ENCODE results near the gene FABP2.
"Not testable (repeated sequence)": the region's sequence is repeated elsewhere in the genome, so short reads cannot be mapped to it uniquely, and the experiment has no call there.

Gene FABP2

GRCh38 chr4:119364203-119364602 is 42.3 kb upstream of the FABP2 start:
- 60% methylated on average over 1 of the region's 1 CpG for WGBS
- H3K27me3 ChIP-seq (ENCODE audit: control insufficient read depth in 1 of 2, insufficient read depth in 1 of 2, low read length in 2 of 2); H2BK120ac ChIP-seq (ENCODE audit: low read depth, low read length); H4K91ac ChIP-seq (ENCODE audit: low read length); H2BK15ac ChIP-seq (ENCODE audit: low read depth, poor library complexity, severe bottlenecking); H3K36me3 ChIP-seq (ENCODE audit: control insufficient read depth in 1 of 2, insufficient read depth in 2 of 2, low read depth in 1 of 2, low read length in 2 of 2); H3K9me3 ChIP-seq (ENCODE audit: control insufficient read depth, low read length); H3K4me2 ChIP-seq (ENCODE audit: low read length, poor library complexity, severe bottlenecking); H3K14ac ChIP-seq (ENCODE audit: low read length in 2 of 2); H3K4ac ChIP-seq (ENCODE audit: low read depth in 1 of 2, low read length in 2 of 2); DNase-seq; H2AFZ ChIP-seq (ENCODE audit: low read depth, low read length); H2BK5ac ChIP-seq (ENCODE audit: low read depth, low read length, poor library complexity, severe bottlenecking); H4K8ac ChIP-seq (ENCODE audit: low read length); H3K79me1 ChIP-seq (replicated peaks; ENCODE audit: low read length, poor library complexity, severe bottlenecking); H3K9ac ChIP-seq (ENCODE audit: low read length); H3K18ac ChIP-seq (ENCODE audit: low read depth in 1 of 2, low read length in 2 of 2); H3K4me3 ChIP-seq (ENCODE audit: insufficient read depth in 1 of 2, low read depth in 1 of 2, low read length in 2 of 2); H3K4me1 ChIP-seq (ENCODE audit: control insufficient read depth, insufficient read depth, low read depth, low read length); H3K27ac ChIP-seq (ENCODE audit: low read length, poor library complexity, severe bottlenecking); H2BK12ac ChIP-seq (ENCODE audit: low read length in 2 of 2); H2AK5ac ChIP-seq (ENCODE audit: low read length, severe bottlenecking); H3K23ac ChIP-seq (ENCODE audit: low read length in 2 of 2): not testable (repeated sequence)

DNA sequence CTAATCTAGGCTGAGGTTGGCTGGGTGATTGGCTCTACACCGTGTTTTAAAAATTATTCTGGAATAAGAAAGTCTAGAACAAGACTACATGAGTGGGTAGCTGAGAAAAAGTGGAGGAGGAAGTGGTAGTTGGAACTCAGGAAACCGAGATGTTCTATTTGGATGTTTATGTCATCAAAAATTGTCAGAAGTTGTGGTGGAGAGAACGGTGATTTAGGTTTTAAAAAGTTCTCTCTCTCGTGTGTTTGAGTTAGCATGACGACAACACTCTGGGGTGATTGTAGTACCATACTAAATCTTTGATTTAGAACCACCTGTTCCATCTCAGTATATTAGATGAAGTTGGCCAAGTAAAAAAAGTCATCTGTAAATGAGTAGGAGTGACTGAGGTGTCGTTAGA is 41.4 kb upstream of the FABP2 start:
- H2BK15ac ChIP-seq (ENCODE audit: low read depth, poor library complexity, severe bottlenecking); H3K4me1 ChIP-seq (ENCODE audit: control insufficient read depth, insufficient read depth, low read depth, low read length); DNase-seq; H3K9ac ChIP-seq (ENCODE audit: low read length); H3K18ac ChIP-seq (ENCODE audit: low read depth in 1 of 2, low read length in 2 of 2); H3K4me2 ChIP-seq (ENCODE audit: low read length, poor library complexity, severe bottlenecking); H3K36me3 ChIP-seq (ENCODE audit: control insufficient read depth in 1 of 2, insufficient read depth in 2 of 2, low read depth in 1 of 2, low read length in 2 of 2); H2AFZ ChIP-seq (ENCODE audit: low read depth, low read length); H3K27ac ChIP-seq (ENCODE audit: low read length, poor library complexity, severe bottlenecking); H3K27me3 ChIP-seq (ENCODE audit: control insufficient read depth in 1 of 2, insufficient read depth in 1 of 2, low read length in 2 of 2); H2BK5ac ChIP-seq (ENCODE audit: low read depth, low read length, poor library complexity, severe bottlenecking); H3K79me1 ChIP-seq (replicated peaks; ENCODE audit: low read length, poor library complexity, severe bottlenecking); H2AK5ac ChIP-seq (ENCODE audit: low read length, severe bottlenecking); H3K14ac ChIP-seq (ENCODE audit: low read length in 2 of 2); H4K91ac ChIP-seq (ENCODE audit: low read length); H3K4me3 ChIP-seq (ENCODE audit: insufficient read depth in 1 of 2, low read depth in 1 of 2, low read length in 2 of 2); H3K9me3 ChIP-seq (ENCODE audit: control insufficient read depth, low read length); H4K8ac ChIP-seq (ENCODE audit: low read length); H2BK120ac ChIP-seq (ENCODE audit: low read depth, low read length); H2BK12ac ChIP-seq (ENCODE audit: low read length in 2 of 2); H3K4ac ChIP-seq (ENCODE audit: low read depth in 1 of 2, low read length in 2 of 2); H3K23ac ChIP-seq (ENCODE audit: low read length in 2 of 2): not testable (repeated sequence)
- 68% methylated on average over 3 of the region's 6 CpGs for WGBS

DNA sequence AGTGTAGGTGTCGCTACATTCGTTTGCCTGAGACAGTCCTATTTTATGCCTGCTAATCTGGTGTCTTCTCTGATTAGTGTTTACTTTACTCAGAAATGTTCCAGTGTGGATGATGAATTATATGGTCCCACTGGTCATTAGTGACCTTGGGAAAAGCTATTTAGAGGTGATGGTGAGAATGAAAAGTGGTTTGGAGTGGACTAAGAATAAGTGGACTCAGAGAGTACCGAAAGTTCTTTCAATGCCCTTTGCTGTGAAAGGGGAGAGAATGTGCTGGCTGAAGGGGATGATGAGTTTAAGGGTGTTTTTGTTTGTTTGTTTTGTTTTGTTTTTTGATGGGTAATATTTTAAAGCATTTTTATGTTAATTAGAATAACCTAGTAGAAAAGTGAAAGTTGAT is 40.5 kb upstream of the FABP2 start:
- H4K8ac ChIP-seq (ENCODE audit: low read length); H3K18ac ChIP-seq (ENCODE audit: low read depth in 1 of 2, low read length in 2 of 2); H3K4ac ChIP-seq (ENCODE audit: low read depth in 1 of 2, low read length in 2 of 2); H3K9ac ChIP-seq (ENCODE audit: low read length); H3K4me2 ChIP-seq (ENCODE audit: low read length, poor library complexity, severe bottlenecking); H2BK12ac ChIP-seq (ENCODE audit: low read length in 2 of 2); H2BK15ac ChIP-seq (ENCODE audit: low read depth, poor library complexity, severe bottlenecking); H3K36me3 ChIP-seq (ENCODE audit: control insufficient read depth in 1 of 2, insufficient read depth in 2 of 2, low read depth in 1 of 2, low read length in 2 of 2); H3K27ac ChIP-seq (ENCODE audit: low read length, poor library complexity, severe bottlenecking); H3K4me1 ChIP-seq (ENCODE audit: control insufficient read depth, insufficient read depth, low read depth, low read length); H2BK5ac ChIP-seq (ENCODE audit: low read depth, low read length, poor library complexity, severe bottlenecking); H3K9me3 ChIP-seq (ENCODE audit: control insufficient read depth, low read length); H3K23ac ChIP-seq (ENCODE audit: low read length in 2 of 2); H2BK120ac ChIP-seq (ENCODE audit: low read depth, low read length); H3K27me3 ChIP-seq (ENCODE audit: control insufficient read depth in 1 of 2, insufficient read depth in 1 of 2, low read length in 2 of 2); H2AK5ac ChIP-seq (ENCODE audit: low read length, severe bottlenecking); H2AFZ ChIP-seq (ENCODE audit: low read depth, low read length); H3K79me1 ChIP-seq (replicated peaks; ENCODE audit: low read length, poor library complexity, severe bottlenecking); DNase-seq; H4K91ac ChIP-seq (ENCODE audit: low read length); H3K4me3 ChIP-seq (ENCODE audit: insufficient read depth in 1 of 2, low read depth in 1 of 2, low read length in 2 of 2); H3K14ac ChIP-seq (ENCODE audit: low read length in 2 of 2): not testable (repeated sequence)
- WGBS: 85% methylated on average over 3 of the region's 3 CpGs

- not testable (repeated sequence) for H3K18ac ChIP-seq (ENCODE audit: low read depth in 1 of 2, low read length in 2 of 2); H3K9me3 ChIP-seq (ENCODE audit: control insufficient read depth, low read length); H2BK12ac ChIP-seq (ENCODE audit: low read length in 2 of 2); H3K4me3 ChIP-seq (ENCODE audit: insufficient read depth in 1 of 2, low read depth in 1 of 2, low read length in 2 of 2); H2BK15ac ChIP-seq (ENCODE audit: low read depth, poor library complexity, severe bottlenecking); H4K8ac ChIP-seq (ENCODE audit: low read length); H3K27ac ChIP-seq (ENCODE audit: low read length, poor library complexity, severe bottlenecking); H3K79me1 ChIP-seq (replicated peaks; ENCODE audit: low read length, poor library complexity, severe bottlenecking); H2BK120ac ChIP-seq (ENCODE audit: low read depth, low read length); H3K4me2 ChIP-seq (ENCODE audit: low read length, poor library complexity, severe bottlenecking); H2BK5ac ChIP-seq (ENCODE audit: low read depth, low read length, poor library complexity, severe bottlenecking); H3K36me3 ChIP-seq (ENCODE audit: control insufficient read depth in 1 of 2, insufficient read depth in 2 of 2, low read depth in 1 of 2, low read length in 2 of 2); H2AK5ac ChIP-seq (ENCODE audit: low read length, severe bottlenecking); H3K27me3 ChIP-seq (ENCODE audit: control insufficient read depth in 1 of 2, insufficient read depth in 1 of 2, low read length in 2 of 2); H2AFZ ChIP-seq (ENCODE audit: low read depth, low read length); H3K23ac ChIP-seq (ENCODE audit: low read length in 2 of 2); H3K4me1 ChIP-seq (ENCODE audit: control insufficient read depth, insufficient read depth, low read depth, low read length); H4K91ac ChIP-seq (ENCODE audit: low read length); H3K9ac ChIP-seq (ENCODE audit: low read length); DNase-seq; H3K4ac ChIP-seq (ENCODE audit: low read depth in 1 of 2, low read length in 2 of 2); H3K14ac ChIP-seq (ENCODE audit: low read length in 2 of 2)
- WGBS: 90% methylated on average over 2 of the region's 2 CpGs
Measured at GRCh38 chr4:119359873-119360272, 37.9 kb upstream of the FABP2 start.
